HEK293 (cell line): Measurements from ENCODE around the gene HDLBP.

Experiments used
- ZNF138 ChIP-seq: fragments of 450-650 bp; formaldehyde crosslinking; IDR thresholded peaks from 2 replicates; pipeline ENCODE4 v1.5.1; 2016; ENCODE audit warnings: missing biosample characterization, missing genetic modification characterization, borderline replicate concordance
- ZXDB ChIP-seq: fragments of 450-650 bp; formaldehyde crosslinking; IDR thresholded peaks from 2 replicates; pipeline ENCODE4 v1.5.1; 2016; ENCODE audit warnings: missing biosample characterization, missing genetic modification characterization

GRCh38 chr2:241325257-241325656 is 9.8 kb upstream of the HDLBP start:
- TF ChIP-seq ZXDB, result no peak
- no peak for TF ChIP-seq ZNF138 (tag by site-specific recombination)
